Kidney capillary endothelial cell (primary cell): ENCODE data around the gene KIAA0753.

Source experiments
- DNase-seq: peaks from one replicate; pipeline ENCODE4 v3.0.0-alpha.2; 2018; ENCODE audit warnings: low spot score

KIAA0753 gene

DNA sequence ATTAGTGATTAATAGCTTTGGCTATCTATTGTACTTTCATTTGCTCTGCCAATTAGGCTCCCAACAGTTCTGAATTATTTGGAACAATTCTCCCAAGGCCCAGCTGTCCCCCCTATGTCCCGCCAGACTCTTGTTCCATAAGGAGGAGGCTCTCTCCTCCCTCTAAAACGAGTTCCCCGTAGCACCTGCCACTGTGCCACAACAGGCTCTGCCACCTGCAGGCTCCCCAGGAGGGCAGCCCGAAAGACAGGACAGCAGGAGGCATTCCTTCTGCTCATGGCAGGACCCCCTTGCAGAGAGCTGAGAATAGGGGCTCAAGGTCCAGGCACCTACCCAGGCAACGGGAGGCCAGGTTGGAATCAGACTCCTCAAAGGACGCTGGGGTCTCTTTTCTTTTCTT lies 93.2 kb downstream of the KIAA0753 start:
- DNase-seq: no peak

DNA sequence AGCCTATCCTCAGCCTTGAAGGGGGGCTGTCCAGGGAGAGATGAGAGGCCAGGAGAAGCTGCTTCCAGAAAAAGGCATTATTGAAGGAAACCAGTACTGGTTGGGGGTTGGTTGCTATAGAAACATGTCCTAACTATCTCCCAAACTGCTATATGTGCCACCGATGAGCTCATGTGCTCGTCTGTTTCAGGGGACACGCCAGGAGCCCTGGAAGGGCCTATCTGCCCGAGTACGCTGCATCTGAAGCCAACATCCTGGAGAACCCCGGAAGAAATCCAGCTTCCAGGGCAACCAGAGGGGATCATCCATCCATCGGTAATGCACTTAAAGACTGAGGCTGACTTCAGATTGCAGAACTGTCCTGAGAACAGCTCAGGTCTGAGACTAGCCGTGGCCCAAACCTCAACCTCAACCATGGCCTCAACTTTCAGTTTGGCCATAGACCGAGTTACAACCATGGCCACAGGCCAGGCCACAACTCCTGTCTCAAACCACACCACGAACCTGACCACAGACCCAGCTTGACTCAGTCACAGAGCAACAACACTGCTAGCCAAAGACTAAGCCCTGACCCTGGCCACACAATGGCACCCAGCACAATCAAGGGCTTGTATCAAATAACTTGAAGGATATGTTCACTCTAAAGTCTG lies 94.3 kb downstream of the KIAA0753 start:
- no peak for DNase-seq

DNA sequence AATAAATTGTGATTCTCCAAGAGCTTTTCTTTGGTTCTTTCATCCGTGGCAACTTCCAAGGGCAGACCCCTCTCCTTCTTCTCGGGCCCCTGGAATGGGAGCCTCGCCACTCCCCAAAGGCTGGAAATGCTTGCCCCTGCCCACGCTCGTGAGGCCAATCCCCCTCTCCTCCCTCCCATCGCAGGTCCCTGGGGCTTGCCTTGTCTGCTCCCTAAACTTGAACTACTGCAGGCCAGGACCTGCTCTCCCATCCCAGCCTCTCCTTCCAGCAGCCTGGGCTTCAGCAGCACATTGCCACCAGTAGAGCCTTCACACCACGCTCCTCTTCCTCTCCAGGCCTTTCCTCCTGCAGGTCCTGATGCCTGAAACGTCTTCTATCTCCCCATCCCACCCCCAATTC lies 95.2 kb downstream of the KIAA0753 start:
- DNase-seq: no peak

DNA sequence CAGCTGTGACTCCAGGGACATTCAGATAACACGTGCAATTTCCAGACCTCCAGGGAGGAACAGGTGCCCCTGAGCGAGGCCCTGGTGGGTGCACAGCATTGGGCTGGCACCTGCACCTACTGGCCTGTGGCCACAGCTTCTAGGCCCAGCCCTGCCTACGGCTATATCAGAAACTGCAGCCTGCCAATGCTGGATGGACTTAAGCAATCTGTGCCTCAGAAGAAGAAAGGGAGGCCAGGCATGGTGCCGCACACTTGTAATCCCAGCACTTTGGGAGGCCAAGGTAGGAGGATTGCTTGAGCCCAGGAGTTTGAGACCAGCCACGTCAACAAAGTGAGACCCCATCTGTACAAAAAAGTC lies 96.5 kb downstream of the KIAA0753 start:
- DNase-seq: no peak

DNA sequence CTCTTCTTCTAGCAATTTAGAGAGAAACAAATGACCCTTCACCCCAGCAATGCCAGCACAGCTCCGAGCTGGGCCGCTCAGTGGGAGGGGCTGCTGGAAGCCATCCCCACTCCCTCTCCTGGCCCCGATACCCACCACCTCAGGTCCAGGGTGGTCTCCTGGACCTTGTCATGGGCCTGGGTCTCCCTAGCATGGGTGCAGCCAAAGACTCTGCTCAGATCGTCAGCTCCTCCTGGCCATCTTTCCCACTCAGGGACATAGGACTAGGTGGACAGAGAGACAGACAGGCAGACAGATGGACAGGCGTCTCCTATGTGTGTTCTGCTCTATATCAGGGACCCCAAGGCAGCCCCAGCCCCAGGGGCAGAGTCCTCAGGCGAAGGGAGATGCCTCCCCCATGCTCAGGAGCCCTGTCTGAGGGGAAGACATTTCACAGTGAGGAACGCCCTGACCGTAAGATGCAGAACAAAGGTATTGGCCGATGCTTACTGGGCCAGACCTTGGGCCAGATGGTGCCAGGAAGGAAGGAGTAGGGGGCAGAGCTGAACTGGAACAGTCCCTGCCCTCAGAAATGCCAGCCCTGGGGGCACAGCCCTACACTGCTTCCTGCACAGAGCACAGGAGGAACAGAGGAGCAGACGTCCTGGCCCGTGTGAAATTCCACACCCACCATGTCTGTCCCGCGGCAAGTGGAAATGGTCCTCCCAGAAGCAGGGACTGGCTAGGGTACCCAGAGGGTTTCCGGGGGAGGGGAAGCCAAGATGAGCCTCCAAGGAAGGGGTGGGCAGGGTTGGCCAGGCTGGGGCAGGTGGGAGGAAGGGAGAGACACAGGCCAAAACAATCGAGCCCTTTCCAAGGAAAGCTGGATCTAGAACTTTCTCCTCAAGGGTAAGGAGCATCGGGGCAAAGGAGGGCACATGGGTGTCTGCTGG lies 97.2 kb downstream of the KIAA0753 start:
- DNase-seq: no peak

DNA sequence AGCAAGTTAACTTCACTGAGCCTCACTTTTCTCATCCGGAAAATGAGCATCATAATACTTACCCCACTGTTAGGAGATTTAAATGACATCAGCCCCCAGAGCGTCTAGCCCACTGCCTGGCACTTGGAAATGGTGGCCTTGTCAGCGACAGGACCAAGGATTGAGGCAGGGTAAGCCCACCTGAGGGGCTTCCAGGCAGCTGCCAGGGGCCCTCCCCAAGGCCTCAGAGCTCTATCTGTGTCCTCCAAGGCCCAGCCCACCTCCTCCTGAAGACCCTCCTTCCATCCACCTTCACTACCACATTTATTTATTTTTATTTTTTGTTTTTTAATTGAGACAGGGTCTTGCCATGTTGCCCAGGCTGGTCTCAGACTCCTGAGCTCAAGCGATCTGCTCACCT lies 97.9 kb downstream of the KIAA0753 start:
- no peak for DNase-seq

DNA sequence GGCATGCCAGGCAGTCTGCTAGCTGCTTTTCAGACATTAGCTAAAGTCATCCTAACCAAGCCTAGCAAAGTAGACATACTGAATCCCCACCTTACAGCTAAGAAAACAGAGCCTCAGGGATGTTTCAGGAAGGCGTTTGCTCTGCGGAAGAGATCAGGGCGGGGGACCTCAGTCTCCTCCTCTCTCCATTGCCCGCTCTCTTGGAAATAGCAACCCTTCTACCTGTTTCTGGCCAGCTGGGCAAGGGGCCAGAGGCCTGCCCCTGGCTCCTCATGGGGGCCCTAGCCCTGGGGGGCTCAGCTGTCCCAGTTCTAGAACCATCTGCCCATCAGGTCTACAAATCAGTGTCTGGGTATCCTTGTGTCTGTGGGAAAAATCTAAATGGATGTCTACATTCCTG lies 98.6 kb downstream of the KIAA0753 start:
- no peak for DNase-seq

DNA sequence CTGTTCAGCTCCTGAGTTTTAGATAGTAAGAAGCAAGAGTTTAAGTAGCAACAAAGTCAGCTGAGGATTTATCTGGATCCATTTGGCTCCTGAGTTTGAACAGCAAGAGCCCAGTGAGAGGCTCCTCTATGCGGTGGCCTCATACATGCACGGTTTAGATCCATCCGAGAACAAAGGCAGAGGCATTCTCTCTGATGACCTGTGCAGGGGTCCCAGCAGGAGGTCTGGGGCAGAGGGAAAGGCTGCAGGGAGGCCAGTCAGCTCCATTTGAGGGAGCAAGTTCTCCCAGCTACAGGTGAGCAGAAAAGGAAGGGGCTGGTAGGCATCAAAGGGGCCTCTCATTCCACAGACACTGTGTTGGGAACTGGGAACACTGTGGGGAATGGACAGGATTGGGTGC lies 100.6 kb downstream of the KIAA0753 start:
- DNase-seq: no peak

DNA sequence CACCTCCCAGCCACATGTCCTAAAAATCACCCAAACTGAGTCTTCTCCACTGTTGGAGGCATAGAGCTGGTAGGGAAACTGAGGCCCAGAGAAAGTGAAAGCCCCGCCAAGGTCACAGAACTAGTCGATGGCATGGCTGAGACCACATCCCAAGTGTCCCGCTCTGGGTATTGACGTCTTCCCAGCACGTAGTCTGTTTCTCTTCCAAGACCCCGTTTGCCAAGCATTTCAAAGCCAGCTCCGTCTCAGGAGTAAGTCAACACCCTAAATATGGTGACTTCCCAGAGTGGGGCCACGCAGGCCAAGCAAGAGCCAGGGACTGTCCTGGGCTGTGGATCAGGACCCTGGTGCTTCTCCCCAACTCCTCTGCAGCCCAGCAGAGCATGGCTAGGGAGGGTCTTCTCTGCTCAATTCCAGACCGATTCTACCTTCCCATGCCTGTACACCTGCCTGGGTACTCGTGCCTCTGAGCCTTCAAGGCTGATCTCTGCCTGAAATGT lies 103.9 kb downstream of the KIAA0753 start:
- DNase-seq: no peak

DNA sequence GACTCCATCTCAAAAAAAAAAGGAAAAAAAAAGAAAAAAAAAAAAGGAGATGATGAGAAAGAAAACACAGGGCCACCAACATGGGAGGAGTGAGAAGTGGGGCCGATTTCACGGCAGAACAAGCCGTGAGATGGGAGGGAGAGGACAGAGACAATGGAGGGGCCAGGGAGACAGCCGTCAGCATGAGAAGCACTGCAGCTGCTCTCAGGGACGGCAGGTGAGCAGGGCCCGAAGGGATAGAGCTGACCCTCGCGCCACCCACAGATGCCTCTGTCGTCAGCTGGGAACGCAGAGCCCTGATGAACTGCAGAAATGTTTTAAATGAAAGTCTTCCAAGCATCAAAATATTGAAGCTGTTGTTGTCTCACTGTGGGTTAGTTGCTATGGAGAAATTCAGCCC lies 104.5 kb downstream of the KIAA0753 start:
- no peak for DNase-seq

DNA sequence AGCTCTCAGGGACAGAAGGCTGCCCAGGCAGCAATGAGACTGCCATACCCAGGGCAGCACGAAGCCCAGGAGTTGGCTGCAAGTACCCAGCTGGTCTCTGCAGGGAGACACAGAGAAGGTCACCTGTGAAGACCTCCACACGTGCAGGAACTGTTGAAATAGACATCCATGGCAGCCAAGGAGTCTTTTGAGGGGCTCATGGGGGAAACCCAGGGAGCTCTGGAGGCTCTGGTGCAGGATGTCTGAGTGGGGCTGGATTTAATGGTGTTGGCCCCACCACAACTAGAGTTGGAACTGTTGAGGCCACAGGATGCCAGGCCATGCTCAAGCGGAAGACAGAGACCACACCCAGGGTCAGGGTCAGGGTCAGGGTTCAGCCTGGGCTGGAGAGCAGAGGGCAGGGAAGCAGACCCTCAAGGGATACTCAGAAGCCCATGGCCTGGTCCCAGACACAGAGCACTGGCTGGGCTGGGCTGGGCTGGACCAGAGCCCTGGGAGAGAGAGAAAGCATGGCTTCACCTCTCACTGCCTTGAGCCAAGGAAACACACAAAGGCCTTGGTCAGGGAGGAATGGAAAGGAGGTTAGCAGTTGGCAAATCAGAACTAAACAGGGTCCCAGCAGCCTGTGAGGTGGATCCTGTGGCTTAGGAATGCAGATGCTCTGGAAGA lies 105.5 kb downstream of the KIAA0753 start:
- no peak for DNase-seq

DNA sequence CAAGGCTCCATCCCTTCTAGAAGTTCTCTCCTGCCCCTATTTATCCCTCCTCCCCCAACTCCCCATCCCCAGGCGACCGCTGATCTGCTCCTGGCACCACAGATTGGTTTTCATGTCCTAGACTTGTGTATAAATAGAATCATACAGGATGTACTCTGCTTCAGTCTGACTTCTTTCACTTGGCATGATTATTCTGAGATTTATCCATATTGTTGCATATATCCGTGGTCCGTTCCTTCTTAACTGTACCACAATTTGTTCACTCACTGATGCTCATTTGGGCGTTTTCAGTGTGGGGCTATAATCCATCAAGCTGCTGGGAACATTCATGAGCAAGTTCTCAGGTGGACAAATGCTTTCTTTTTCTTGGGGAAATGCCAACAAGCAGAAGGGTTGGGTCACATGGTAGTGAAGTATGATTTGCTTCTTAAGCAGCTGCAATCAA lies 108.0 kb downstream of the KIAA0753 start:
- DNase-seq: no peak

DNA sequence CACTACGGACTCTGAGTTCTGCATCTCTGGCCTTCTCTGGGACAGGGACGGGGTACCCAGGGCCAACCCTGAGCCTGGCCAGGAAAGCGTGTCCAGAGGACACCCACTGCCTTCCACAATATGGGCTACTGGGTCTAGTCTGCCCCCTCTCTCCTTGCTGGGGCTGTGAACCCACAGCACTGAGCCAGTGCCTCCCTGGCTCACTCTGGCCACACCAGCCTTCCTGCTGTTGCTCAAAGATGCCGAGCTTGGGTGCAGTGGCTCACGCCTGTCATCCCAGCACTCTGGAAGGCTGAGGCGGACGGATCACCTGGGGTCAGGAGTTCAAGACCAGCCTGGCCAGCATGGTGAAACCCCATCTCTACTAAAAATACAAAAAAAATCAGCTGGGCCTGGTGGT lies 108.9 kb downstream of the KIAA0753 start:
- DNase-seq: no peak

DNA sequence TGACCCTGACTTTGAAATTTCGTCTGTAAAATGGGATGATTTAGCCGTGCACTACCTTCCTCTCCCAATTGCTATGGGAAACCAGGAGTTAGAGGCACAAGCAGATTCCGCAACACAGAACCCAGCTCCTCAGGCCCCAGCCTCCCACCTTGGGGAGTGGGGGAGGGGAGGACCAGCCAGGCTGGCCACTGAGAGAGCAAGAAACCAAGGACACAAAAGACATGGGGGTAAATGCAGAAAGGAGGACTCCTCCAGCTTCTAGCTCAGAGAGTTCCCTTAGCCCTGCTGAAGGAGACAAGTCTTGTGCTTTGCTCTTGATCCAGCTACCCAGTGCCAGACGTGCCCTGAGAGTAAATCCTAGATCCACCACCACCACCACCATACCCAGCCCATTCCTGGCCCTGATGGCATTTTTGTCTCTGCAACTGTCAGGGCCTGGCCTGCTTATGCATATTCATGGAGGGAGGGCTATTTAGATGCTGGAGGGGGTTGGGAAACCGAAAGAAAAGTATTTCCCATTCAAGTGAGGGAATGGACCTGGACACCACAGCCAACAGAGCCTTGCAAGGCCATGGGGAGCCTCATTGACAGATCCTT lies 110.1 kb downstream of the KIAA0753 start:
- DNase-seq: no peak

DNA sequence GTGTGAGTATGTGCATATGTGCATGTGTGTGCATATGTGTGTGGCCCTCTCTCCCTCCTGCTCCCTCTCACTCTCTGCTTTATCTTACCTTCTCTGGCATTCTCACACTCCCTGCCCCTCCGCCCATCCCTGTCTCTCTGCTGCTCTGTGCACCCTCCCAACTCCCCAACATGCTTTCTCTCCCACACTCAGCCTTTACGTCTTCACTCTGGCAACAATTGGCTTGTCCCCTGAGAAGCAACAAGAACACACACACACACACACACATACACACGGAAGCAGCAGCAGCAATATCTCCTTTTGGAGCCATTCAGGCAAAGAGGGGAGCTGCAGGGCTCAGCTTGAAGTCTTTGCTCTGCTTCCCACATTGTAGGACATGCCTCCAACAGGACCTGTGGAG lies 112.0 kb downstream of the KIAA0753 start:
- no peak for DNase-seq
